ENCODE data around the gene PRRT1B.
"Not testable (repeated sequence)": the region's sequence is repeated elsewhere in the genome, so short reads cannot be mapped to it uniquely, and the experiment has no call there.

The PRRT1B gene

DNA sequence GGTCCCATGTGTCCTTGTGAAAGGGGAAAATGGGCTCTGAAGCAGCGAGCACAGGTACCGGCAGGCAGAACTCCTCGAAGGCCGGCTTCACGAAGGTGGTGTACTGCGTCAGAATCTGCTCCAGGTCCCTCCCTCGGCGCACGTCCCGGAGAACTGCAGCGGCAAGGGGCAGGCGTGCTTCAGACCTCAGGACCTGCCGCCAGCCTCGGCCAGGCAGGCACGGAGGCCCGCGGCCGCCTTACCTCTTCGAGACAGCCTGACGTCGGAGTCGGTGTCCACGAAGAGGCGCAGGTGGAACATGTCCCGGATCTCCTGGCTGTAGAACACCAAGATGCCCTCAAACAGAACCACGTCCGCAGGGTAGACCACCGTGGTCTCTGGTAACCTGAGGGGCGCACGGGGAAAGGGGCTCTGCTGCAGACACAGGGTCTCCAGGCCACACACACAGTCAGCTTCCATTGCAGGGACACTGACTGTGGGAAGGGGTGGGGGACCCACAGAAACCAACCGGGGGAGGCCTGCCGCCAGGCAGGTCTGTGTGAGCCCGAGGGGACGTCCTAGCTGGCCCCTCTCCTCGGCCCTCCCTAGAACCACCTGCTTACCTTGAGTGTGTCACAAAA, 16.3 kb upstream of the PRRT1B start:
- Mint-ChIP-seq H3K36me3 (ENCODE audit: low read depth) (peaks cover 13% of the 10 kb centered on the region), H3K27ac (no peak overlapping the region), H3K4me1 (ENCODE audit: low read depth) (peaks cover 8% of the 10 kb centered on the region), H3K9me3 (no peaks in the 10 kb centered on the region), H3K27me3 (ENCODE audit: low read depth) (no peaks in the 10 kb centered on the region), H3K4me3 (no peak overlapping the region)

DNA sequence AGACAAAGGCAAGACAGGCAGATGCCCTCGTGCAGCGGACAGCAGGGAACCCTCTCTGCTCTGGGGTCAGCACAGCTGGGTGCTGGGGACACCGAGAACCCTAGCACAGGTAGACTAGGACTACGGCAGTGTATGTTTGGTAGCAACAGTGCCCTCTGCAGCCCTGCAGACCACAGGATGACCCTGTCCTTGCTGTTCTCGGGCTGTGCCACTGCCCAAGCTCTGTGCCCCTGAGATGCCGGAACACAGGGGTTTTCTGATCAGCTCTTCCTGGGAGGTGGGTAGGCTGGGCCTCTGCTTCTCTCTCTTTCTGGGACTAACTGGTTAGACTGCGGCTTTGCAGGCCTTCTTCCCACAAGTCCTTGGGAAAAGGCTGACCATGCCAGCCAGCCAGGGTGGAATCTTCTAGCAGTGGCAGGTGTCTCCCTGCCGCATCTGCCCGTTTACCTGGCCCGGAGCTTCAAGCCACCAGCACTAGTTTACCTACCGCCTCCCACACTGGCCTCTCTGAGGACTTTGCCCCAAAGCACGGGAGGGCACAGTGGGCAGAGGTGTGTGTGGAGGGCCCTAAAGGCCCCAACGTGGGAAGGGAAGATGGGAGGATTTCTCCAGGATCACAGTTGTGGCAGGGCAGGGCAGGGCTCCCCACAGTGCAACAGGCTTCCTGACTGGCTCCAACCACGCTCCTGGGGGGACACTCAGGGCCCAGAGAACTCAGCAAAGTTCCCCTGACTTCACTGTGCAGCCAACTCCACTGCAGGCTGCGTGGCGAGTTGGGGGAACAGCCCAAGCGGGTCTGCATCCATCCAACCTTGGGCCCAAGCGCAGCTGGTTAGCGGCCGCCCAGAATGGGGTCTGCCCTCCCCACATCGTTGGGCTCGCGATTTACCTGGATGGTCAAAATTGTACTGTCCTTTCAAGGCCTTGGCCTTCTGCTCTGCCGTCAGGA, 15.5 kb upstream of the PRRT1B start:
- H3K4me1 Mint-ChIP-seq (ENCODE audit: low read depth), result peaks cover 14% of the 10 kb centered on the region

DNA sequence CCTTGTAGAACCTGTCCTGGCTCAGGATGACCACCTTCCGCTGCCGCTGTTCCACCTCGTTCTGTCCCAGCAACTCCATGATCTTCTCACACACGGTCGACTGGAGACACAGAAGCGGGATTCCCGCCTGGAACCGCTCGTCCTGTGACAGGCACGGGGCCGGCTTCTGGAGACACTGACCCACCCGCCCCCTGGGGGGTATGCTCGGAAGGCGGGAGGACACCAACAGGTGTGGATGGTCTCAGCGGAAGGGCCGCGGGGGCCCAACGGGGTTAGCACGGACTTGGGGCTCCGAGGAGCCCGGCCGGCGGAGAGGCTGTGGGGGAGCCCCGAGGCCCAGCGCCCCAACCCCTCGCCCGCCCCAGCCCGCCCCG, 14.8 kb upstream of the PRRT1B start:
- Mint-ChIP-seq H3K4me1 (ENCODE audit: low read depth) (peaks cover 14% of the 10 kb centered on the region), H3K27me3 (ENCODE audit: low read depth) (no peaks in the 10 kb centered on the region), H3K4me3 (peak overlapping the region; percentile 77), H3K36me3 (ENCODE audit: low read depth) (peaks cover 13% of the 10 kb centered on the region), H3K9me3 (no peaks in the 10 kb centered on the region), H3K27ac (no peak overlapping the region)

More for the DNA sequence above, 15.5 kb upstream of the PRRT1B start:
- Mint-ChIP-seq H3K36me3 (ENCODE audit: low read depth) (peaks cover 13% of the 10 kb centered on the region), H3K27me3 (ENCODE audit: low read depth) (no peaks in the 10 kb centered on the region), H3K4me3 (peak overlapping the region; percentile 77), H3K27ac (peak overlapping the region; percentile 65), H3K9me3 (no peaks in the 10 kb centered on the region)

DNA sequence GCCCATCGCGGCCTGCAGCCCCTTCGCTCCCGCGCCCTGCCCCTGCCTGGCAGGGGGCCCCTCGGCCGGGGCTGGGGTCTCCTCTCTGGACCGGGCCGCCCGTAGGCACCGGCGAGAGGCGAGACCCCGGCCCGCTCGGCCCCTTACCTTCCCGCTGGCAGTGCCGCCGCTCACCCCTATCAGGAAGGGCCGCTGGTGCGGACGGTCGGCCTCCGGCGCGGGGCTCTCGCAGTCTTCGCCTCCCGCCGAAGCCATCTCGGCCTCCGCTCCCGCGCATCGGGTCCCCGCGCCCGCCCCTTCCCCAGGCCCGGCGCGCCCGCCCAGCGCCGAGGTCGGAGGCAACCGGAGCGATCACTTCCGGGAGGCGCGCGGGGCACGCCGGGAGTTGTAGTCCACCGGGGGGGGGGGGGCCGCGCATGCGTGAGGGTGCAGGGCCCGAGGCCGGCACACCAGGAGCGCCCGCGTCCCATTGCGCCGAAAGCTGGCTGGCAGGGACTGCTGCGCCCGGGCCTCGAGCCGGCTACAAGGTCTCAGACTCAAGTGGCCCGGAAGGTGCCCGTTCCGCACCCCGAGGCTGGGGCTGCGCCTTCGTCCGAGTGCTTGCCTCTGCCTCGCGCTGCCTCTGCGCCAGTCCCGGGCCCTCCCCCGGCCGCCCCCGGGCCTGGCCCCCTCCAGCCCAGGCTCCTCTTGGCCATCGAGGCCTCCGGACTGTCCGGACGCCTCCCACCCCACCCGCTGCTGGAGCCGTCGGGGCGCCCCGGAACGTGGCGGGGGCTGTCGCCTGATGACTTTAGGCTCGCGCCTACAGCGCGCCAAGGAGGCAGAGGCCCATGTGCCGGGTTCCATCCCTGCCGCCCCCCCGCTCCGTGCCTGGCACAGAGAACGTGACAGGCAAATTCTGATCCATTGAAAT, 14.1 kb upstream of the PRRT1B start, which contains the start of gene UCK1:
Gene UCK1, minus strand, starts transcription at position 344 of the 913 bp plus-strand sequence. Its CDS starts 89 bp downstream, at position 255.
- peaks cover 14% of the 10 kb centered on the region for H3K4me1 Mint-ChIP-seq (ENCODE audit: low read depth)
- no peaks in the 10 kb centered on the region for H3K27me3 Mint-ChIP-seq (ENCODE audit: low read depth)
- no peak within 1 kb of the TSS for H3K27ac Mint-ChIP-seq
- no peaks in the 10 kb centered on the region for H3K9me3 Mint-ChIP-seq
- peak within 1 kb of the TSS; percentile 77 for H3K4me3 Mint-ChIP-seq
- peaks cover 12% of the 10 kb centered on the region for H3K36me3 Mint-ChIP-seq (ENCODE audit: low read depth)

DNA sequence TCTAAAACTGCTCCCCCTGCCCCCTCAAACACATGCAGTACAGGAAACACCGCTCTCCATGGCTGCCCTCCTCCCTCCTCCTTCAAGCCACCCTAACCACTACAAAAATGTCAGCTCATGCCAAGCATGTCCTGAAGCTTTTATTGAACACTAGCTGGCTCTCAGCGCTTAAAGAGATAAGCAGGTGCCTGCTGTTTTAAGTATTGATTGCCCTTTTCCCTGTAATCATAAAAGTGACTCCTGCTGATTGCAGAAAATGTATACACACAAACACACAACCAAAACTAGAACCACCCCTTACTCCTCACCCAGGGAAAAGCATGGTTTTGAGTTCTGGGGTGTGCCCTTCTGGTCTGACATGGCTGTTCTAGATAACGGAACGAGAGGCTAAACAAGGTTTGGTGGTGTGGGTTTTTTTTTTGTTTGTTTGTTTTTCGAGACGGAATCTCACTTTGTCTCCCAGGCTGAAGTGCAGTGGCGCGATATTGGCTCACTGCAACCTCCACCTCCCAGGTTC, 10.5 kb upstream of the PRRT1B start:
- no peaks in the 10 kb centered on the region for H3K36me3 Mint-ChIP-seq (ENCODE audit: low read depth)
- H3K27me3 Mint-ChIP-seq (ENCODE audit: low read depth), result no peaks in the 10 kb centered on the region
- no peaks in the 10 kb centered on the region for H3K9me3 Mint-ChIP-seq
- peaks cover 11% of the 10 kb centered on the region for H3K4me1 Mint-ChIP-seq (ENCODE audit: low read depth)
- H3K27ac Mint-ChIP-seq, result peak overlapping the region; percentile 39
- H3K4me3 Mint-ChIP-seq, result no peak overlapping the region

DNA sequence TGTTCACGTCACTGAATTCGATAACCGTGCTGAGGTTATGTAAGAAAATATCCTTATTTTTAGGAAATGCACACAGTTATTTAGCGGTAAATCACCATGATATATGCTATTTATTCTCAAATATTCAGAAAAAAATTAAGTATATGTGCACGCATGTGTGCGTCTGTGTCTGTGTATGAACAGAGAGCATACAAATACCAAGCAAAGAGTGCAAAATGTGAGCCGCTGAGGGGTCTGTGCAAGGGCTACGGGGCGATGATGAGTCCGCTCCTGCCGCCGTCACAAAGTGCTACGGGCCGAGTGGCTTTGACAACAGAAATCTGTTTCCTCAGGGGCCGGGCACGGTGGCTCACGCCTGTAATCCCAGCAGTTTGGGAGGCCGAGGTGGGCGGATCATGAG, 7.4 kb upstream of the PRRT1B start:
- Mint-ChIP-seq H3K27me3 (ENCODE audit: low read depth) (no peaks in the 10 kb centered on the region), H3K4me3 (no peak overlapping the region), H3K27ac (no peak overlapping the region), H3K9me3 (peaks cover 5% of the 10 kb centered on the region), H3K4me1 (ENCODE audit: low read depth) (peaks cover 9% of the 10 kb centered on the region), H3K36me3 (ENCODE audit: low read depth) (no peaks in the 10 kb centered on the region)

DNA sequence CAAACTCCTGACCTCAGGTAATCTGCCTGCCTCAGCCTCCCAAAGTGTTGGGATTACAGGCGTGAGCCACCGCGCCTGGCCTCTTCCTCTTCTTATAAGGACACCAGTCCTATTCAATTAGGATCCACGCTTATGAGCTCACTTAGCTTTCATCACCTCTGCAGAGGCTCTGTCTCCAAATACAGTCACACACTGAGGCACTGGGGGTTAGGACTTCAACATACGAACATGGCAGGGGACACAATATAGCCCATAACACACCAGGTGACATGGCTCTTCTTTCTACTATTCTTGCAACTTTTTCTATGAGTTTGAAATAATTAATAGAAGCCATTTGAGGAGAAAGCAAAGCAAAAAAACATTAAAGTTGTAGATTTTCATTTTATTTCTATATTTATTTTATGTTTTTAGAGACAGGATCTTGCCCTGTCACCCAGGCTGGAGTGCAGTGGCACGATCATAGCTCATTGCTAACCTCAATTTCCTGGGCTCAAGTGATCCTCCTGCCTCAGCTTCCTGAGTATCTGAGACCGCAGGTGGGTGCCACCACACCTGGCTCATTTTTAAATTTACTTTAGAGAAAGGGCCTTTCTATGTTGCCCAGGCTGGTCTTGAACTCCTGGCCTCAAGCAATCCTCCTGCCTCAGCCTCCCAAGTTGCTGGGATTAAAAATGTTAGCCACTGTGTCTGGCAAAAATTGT, 6.0 kb upstream of the PRRT1B start:
- H3K4me1 Mint-ChIP-seq (ENCODE audit: low read depth), result peaks cover 8% of the 10 kb centered on the region
- no peaks in the 10 kb centered on the region for H3K36me3 Mint-ChIP-seq (ENCODE audit: low read depth)
- peaks cover 13% of the 10 kb centered on the region for H3K9me3 Mint-ChIP-seq
- peaks cover 11% of the 10 kb centered on the region for H3K27me3 Mint-ChIP-seq (ENCODE audit: low read depth)
- no peak overlapping the region for H3K4me3 Mint-ChIP-seq
- H3K27ac Mint-ChIP-seq, result no peak overlapping the region

DNA sequence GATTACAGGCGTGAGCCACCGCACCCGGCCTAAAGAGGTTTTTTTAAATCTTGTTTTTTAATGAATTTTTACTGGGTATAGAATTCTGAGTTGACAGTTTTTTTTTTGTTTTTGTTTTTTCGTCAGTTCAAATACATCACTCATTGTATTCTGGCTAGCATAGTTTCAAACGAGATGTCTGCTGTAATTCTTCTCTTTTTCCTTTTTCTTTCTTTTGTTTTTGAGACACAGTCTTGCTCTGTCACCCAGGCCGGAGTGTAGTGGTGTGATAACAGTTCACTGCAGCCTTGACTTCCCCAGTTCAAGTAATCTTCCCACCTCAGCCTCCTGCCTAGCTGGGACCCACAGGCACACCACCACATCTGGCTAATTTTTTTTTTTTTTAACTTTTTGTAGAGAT, 2.2 kb upstream of the PRRT1B start:
- H3K4me3 Mint-ChIP-seq, result no peak overlapping the region
- peaks cover 44% of the 10 kb centered on the region for H3K27me3 Mint-ChIP-seq (ENCODE audit: low read depth)
- peaks cover 6% of the 10 kb centered on the region for H3K4me1 Mint-ChIP-seq (ENCODE audit: low read depth)

DNA sequence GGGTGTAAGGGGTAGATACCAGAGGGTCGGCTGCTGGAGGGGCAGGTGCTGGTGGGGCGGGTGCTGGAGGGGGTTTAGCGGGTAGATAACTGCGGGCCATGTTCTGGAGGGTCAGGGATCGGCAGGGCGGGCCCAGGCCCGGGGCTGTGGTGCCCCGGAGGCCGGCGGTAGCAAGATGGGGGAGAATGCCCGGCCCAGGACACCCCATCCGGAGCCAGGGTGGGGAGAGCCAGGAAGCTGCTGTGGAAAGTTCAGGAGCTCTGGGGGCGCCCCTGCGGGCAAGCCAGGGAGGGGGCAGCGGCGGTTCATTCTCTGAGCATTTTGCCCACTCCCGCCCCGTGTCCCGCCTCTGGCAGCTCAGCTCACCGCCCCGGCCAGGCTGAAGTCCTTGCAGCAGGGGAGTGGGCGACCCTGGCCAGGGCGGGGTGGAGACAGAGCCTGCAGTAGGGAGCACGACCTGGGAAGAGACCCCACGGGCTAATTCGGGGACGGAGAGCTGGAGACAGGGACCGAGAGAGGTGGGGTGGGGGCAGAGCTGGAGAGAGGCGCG, 538 bp downstream of the PRRT1B start:
- Mint-ChIP-seq H3K27me3 (ENCODE audit: low read depth) (peaks cover 69% of the 10 kb centered on the region), H3K4me3 (peak overlapping the region; percentile 16), H3K27ac (no peak overlapping the region), H3K9me3 (peaks cover 13% of the 10 kb centered on the region), H3K4me1 (ENCODE audit: low read depth) (peaks cover 4% of the 10 kb centered on the region), H3K36me3 (ENCODE audit: low read depth) (peaks cover 1% of the 10 kb centered on the region)

More for the DNA sequence above, 2.2 kb upstream of the PRRT1B start:
- Mint-ChIP-seq H3K36me3 (ENCODE audit: low read depth) (peaks cover 1% of the 10 kb centered on the region), H3K9me3 (peaks cover 13% of the 10 kb centered on the region), H3K27ac (no peak overlapping the region)

DNA sequence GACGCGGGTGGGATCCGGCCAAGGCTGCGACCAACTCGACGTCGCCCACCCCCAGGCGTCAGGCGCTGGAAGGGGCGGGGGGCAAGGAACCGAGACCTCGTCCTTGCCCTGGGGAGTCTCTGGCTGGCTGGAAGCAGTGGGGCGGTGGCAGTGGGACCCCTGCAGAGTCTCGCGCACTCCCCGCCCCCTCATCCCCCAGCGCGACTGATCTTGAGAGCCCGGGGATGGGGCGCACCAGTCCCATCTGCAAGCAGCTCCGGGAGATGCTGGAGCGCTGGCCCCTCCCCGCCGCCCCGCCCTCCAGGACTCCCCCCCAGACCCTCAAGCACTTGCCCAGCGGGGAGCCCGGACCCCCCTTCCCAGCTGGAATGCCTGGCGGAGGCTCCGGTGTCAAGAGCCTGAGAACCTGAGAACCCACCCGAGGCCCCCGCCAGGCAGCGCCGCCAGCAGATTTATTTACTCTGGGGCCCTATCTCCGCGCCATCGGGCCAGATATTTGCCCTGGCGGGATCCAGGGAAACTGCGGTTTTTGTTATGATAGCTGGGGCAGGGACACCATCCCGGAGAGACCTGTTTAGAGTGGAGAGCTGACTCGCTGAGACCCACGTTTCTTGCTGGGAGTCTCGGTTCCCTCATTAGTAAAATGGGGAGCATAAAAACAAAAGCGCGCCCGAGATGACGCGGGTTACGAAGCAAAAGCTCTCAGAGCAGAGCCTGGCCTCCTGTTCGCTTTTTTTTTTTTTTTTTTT, 1.2 kb downstream of the PRRT1B start:
- peaks cover 13% of the 10 kb centered on the region for H3K9me3 Mint-ChIP-seq
- no peak overlapping the region for H3K27ac Mint-ChIP-seq
- H3K36me3 Mint-ChIP-seq (ENCODE audit: low read depth), result peaks cover 1% of the 10 kb centered on the region
- H3K27me3 Mint-ChIP-seq (ENCODE audit: low read depth), result peaks cover 74% of the 10 kb centered on the region
- peaks cover 4% of the 10 kb centered on the region for H3K4me1 Mint-ChIP-seq (ENCODE audit: low read depth)
- H3K4me3 Mint-ChIP-seq, result peak overlapping the region; percentile 71

DNA sequence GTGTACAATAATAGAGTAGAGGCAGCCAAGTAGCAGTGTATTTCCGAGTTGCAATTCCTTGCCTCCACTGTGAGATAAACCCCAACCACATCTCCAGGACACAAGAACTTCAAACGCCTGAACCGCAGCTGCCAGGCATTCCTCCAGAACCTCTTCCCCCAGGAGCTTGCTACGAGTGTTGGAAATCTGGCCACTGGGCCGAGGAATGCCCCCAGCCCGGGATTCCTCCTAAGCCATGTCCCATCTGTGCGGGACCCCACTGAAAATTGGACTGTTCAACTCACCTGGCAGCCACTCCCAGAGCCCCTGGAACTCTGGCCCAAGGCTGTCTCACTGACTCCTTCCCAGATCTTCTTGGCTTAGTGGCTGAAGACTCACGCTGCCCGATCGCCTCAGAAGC, 3.9 kb downstream of the PRRT1B start:
- not testable (repeated sequence) for H3K4me1 Mint-ChIP-seq (ENCODE audit: low read depth); H3K4me3 Mint-ChIP-seq; H3K9me3 Mint-ChIP-seq

DNA sequence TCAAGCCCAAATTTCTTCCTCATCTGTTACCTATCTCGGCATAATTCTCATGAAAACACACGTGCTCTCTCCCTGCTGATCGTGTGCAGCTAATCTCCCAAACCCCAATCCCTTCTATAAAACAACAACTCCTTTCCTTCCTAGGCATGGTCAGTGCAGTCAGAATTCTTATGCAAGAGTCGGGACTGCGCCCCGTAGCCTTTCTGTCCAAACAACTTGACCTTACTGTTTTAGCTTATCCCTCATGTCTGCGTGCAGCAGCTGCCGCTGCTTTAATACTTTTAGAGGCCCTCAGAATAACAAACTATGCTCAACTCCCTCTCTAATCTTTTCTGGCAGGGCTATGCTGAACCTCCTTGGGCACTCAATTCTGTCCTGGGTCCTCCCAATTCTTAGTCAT, 5.1 kb downstream of the PRRT1B start:
- not testable (repeated sequence) for H3K4me3 Mint-ChIP-seq; H3K36me3 Mint-ChIP-seq (ENCODE audit: low read depth); H3K4me1 Mint-ChIP-seq (ENCODE audit: low read depth); H3K27ac Mint-ChIP-seq; H3K9me3 Mint-ChIP-seq
- H3K27me3 Mint-ChIP-seq (ENCODE audit: low read depth), result peaks cover 83% of the 10 kb centered on the region

More for the DNA sequence above, 3.9 kb downstream of the PRRT1B start:
- not testable (repeated sequence) for H3K36me3 Mint-ChIP-seq (ENCODE audit: low read depth); H3K27ac Mint-ChIP-seq
- H3K27me3 Mint-ChIP-seq (ENCODE audit: low read depth), result peaks cover 87% of the 10 kb centered on the region

DNA sequence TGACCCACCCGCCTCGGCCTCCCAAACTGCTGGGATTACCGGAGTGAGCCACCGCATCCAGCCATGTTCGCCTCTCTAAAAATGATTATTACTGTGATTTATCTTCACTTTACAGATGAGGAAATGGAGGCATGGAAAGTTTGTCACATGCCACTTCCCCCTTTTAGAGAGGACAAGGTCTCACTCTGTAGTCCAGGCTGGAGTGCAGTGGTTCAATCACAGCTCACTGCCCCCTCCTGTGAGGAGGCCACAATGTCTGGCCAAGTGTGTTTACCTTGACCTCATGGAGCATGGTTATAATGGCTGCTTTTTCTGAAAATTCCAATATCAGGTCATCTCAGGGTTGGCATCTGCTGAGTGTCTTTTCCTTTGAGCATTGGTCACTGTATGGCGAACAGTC, 6.7 kb downstream of the PRRT1B start:
- Mint-ChIP-seq H3K27ac (no peak overlapping the region), H3K36me3 (ENCODE audit: low read depth) (peaks cover 1% of the 10 kb centered on the region), H3K4me1 (ENCODE audit: low read depth) (peaks cover 2% of the 10 kb centered on the region), H3K4me3 (no peak overlapping the region), H3K27me3 (ENCODE audit: low read depth) (peaks cover 86% of the 10 kb centered on the region), H3K9me3 (no peaks in the 10 kb centered on the region)
